T-cell (primary cell): ENCODE data around the gene B4GALNT4. TPM values are rescaled to one million over a fixed set of nuclear protein-coding genes. Genes with fewer than 3 reads are reported as not detected.
"Not testable (repeated sequence)": the region's sequence is repeated elsewhere in the genome, so short reads cannot be mapped to it uniquely, and the experiment has no call there.

Experiments used
- ATAC-seq, 4 experiments: fragments of 200-7000 bp in 3 of 4; fragments of 150-1000 bp in 1 of 4; cut with Tn5 transposase; replicated peaks in 1 of 4; 1 replicate in 3 of 4; 2 replicates in 1 of 4; pipeline ENCODE4 v1.10.0; 2021; ENCODE audit warnings: moderate library complexity in 3 of 4, mild to moderate bottlenecking in 2 of 4, moderate number of reproducible peaks in 1 of 4
- CTCF ChIA-PET, 2 donors: fragments of 300-600 bp; sonication (Branson Sonifier 250); formaldehyde crosslinking; loops; one replicate each; lab custom pipeline; 2022; ENCODE audit warnings: antibody characterized with exemption in 2 of 2; lab: Charles Lee
- POLR2A ChIA-PET, 2 donors: fragments of 300-600 bp; sonication (Branson Sonifier 250); formaldehyde crosslinking; loops; one replicate each; lab custom pipeline; 2022; ENCODE audit warnings: antibody characterized with exemption in 2 of 2; lab: Charles Lee
- DNase-seq, 35 experiments: peaks; one replicate each; pipeline versions ENCODE4 v3.0.0 to v3.0.0-alpha.2; 2013 to 2023
- H3K27ac ChIP-seq: one replicate; pipeline ENCODE4 v1.5.1; 2013; ENCODE audit warnings: low read length
- H3K27me3 ChIP-seq, 2 experiments: replicated peaks in 1 of 2; 1 replicate in 1 of 2; 2 replicates in 1 of 2; pipeline versions ENCODE4 v1.6.1 to v1.7.0; 2013; ENCODE audit warnings: low read length in 1 of 2, mixed read lengths in 1 of 2; ENCODE audit not compliant: control insufficient read depth in 2 of 2, insufficient read depth in 2 of 2; ENCODE audit errors: extremely low read depth in 1 of 2
- H3K36me3 ChIP-seq, 2 donors: 1 replicate in 1 of 2; 2 replicates in 1 of 2; pipeline versions ENCODE4 v1.6.1 to v1.7.0; 2013; ENCODE audit warnings: low read length in 1 of 2; ENCODE audit not compliant: control insufficient read depth in 2 of 2, insufficient read depth in 1 of 2; ENCODE audit errors: extremely low read depth in 1 of 2
- H3K4me1 ChIP-seq, 2 experiments: 1 replicate in 1 of 2; 2 replicates in 1 of 2; pipeline versions ENCODE4 v1.6.1 to v1.7.0; 2013; ENCODE audit warnings: low read length in 2 of 2, mixed read lengths in 1 of 2; ENCODE audit not compliant: insufficient read depth in 2 of 2, control insufficient read depth in 1 of 2; ENCODE audit errors: extremely low read depth in 1 of 2
- H3K4me3 ChIP-seq, 2 donors: 1 replicate in 1 of 2; 2 replicates in 1 of 2; pipeline versions ENCODE4 v1.5.1 to v1.7.0; 2013; ENCODE audit warnings: mild to moderate bottlenecking in 2 of 2, low read length in 1 of 2, moderate library complexity in 1 of 2; ENCODE audit not compliant: control insufficient read depth in 1 of 2; ENCODE audit errors: extremely low read depth in 1 of 2
- H3K9me3 ChIP-seq: 2 replicates; pipeline ENCODE4 v1.7.0; 2013
- H3K27ac Mint-ChIP-seq, 2 donors: one replicate each; pipeline ENCODE4 v1.8.0; 2020 to 2021; ENCODE audit warnings: mild to moderate bottlenecking in 2 of 2, mixed read lengths in 2 of 2
- H3K27me3 Mint-ChIP-seq, 2 donors: one replicate each; pipeline ENCODE4 v1.8.0; 2021 to 2022; ENCODE audit warnings: mixed read lengths in 2 of 2
- H3K36me3 Mint-ChIP-seq: one replicate; pipeline ENCODE4 v1.8.0; 2021; ENCODE audit warnings: mixed read lengths
- H3K4me1 Mint-ChIP-seq, 3 donors: one replicate each; pipeline ENCODE4 v1.8.0; 2020 to 2022; ENCODE audit warnings: mixed read lengths in 3 of 3, mild to moderate bottlenecking in 1 of 3
- H3K4me3 Mint-ChIP-seq, 3 donors: one replicate each; pipeline ENCODE4 v1.8.0; 2020 to 2022; ENCODE audit warnings: mild to moderate bottlenecking in 3 of 3, mixed read lengths in 3 of 3, moderate library complexity in 3 of 3
- H3K9me3 Mint-ChIP-seq, 3 donors: one replicate each; pipeline ENCODE4 v1.8.0; 2020 to 2022; ENCODE audit warnings: mixed read lengths in 3 of 3
- WGBS: methylation state at CpG from one replicate; pipeline ENCODE4 v1.1.5; 2013; ENCODE audit warnings: missing lambda C conversion rate; ENCODE audit not compliant: insufficient coverage; 5-methylcytosine and 5-hydroxymethylcytosine counted together
- total RNA-seq, 35 experiments: library from RNA in 6 of 35; stranded (reverse) in 6 of 35; fragments of 120-200 nt in 1 of 35; gene quantifications; one replicate each; pipeline versions ENCODE4 v1.2.1 to v1.2.4 and lab custom pipeline; 2013 to 2026

B4GALNT4 gene
- total RNA-seq, 5 donors from 2014 or later (not counting 1 experiment from before 2014, with no cell fraction given), result 1.7 to 5.6 (median 2.8) TPM

GRCh38 chr11:396948-397548, 27.7 kb downstream of the B4GALNT4 start:
- Histone ChIP-seq H3K36me3 (no peaks in the 10 kb centered on the region), H3K4me3 (peak overlapping the region; percentile 37 to 40), H3K27ac (no peak overlapping the region), H3K9me3 (no peaks in the 10 kb centered on the region), H3K4me1 (peaks cover 0 to 19% of the 10 kb centered on the region in 2 experiments), H3K27me3 (peaks cover 0 to 42% of the 10 kb centered on the region in 2 experiments)
- no peaks in the 10 kb centered on the region for H3K9me3 Mint-ChIP-seq
- peaks cover 0 to 5% (median 2%) of the 10 kb centered on the region in 3 donors for H3K4me1 Mint-ChIP-seq
- H3K27ac Mint-ChIP-seq, result no peak overlapping the region
- peak in 3 of 4 experiments; percentile 46 to 86 (median 83) for ATAC-seq
- H3K36me3 Mint-ChIP-seq, result no peaks in the 10 kb centered on the region
- WGBS, result 60% methylated on average over 43 of the region's 43 CpGs
- DNase-seq, result peak in 17 of 35 experiments; percentile 27 to 62 (median 42)
- CTCF ChIA-PET, result interaction anchor here in 1 of 2 donors (0.7 to 1.8 kb wide), 3 partner anchors 10 to 146 kb away, joined by 3 to 7 read pairs (median 3); no protein-coding TSS in a partner anchor
- peaks cover 0 to 9% of the 10 kb centered on the region in 2 donors for H3K27me3 Mint-ChIP-seq
- peak overlapping the region in 2 of 3 donors; percentile 17 to 58 for H3K4me3 Mint-ChIP-seq
- POLR2A ChIA-PET, result interaction anchor here in 1 of 2 donors (1.5 kb wide), 1 partner anchor 10 kb away, joined by 4 read pairs; no protein-coding TSS in a partner anchor

GRCh38 chr11:398826-399225, 29.5 kb downstream of the B4GALNT4 start:
- Histone ChIP-seq H3K4me1 (peaks cover 0 to 19% of the 10 kb centered on the region in 2 experiments), H3K4me3 (no peak overlapping the region), H3K27me3 (peaks cover 0 to 44% of the 10 kb centered on the region in 2 experiments), H3K36me3 (no peaks in the 10 kb centered on the region), H3K9me3 (no peaks in the 10 kb centered on the region), H3K27ac (no peak overlapping the region)
- no peaks in the 10 kb centered on the region for H3K9me3 Mint-ChIP-seq
- ChIA-PET POLR2A (no interaction called here), CTCF (interaction anchor here in 1 of 2 donors (0.6 kb wide), 1 partner anchor 57 kb away, joined by 3 read pairs; no protein-coding TSS in a partner anchor)
- peaks cover 0 to 9% of the 10 kb centered on the region in 2 donors for H3K27me3 Mint-ChIP-seq
- WGBS, result 90% methylated on average over 20 of the region's 20 CpGs
- H3K4me1 Mint-ChIP-seq, result peaks cover 0 to 5% (median 2%) of the 10 kb centered on the region in 3 donors
- DNase-seq, result no peak
- no peak overlapping the region for H3K4me3 Mint-ChIP-seq
- ATAC-seq, result no peak
- H3K27ac Mint-ChIP-seq, result no peak overlapping the region
- H3K36me3 Mint-ChIP-seq, result no peaks in the 10 kb centered on the region

GRCh38 chr11:399731-400211, 30.5 kb downstream of the B4GALNT4 start:
- Histone ChIP-seq H3K9me3 (no peaks in the 10 kb centered on the region), H3K36me3 (peaks cover 0 to under 1% of the 10 kb centered on the region in 2 donors), H3K4me1 (peaks cover 0 to 20% of the 10 kb centered on the region in 2 experiments), H3K4me3 (no peak overlapping the region), H3K27ac (no peak overlapping the region), H3K27me3 (peaks cover 0 to 49% of the 10 kb centered on the region in 2 experiments)
- H3K27ac Mint-ChIP-seq, result no peak overlapping the region
- H3K4me3 Mint-ChIP-seq, result peak overlapping the region in 1 of 3 donors; percentile 47
- ChIA-PET CTCF (no interaction called here), POLR2A (no interaction called here)
- peaks cover 0 to 5% (median 2%) of the 10 kb centered on the region in 3 donors for H3K4me1 Mint-ChIP-seq
- DNase-seq (no peak), ATAC-seq (no peak)
- H3K36me3 Mint-ChIP-seq, result no peaks in the 10 kb centered on the region
- WGBS, result 82% methylated on average over 18 of the region's 21 CpGs
- H3K27me3 Mint-ChIP-seq, result peaks cover 0 to 9% of the 10 kb centered on the region in 2 donors
- no peaks in the 10 kb centered on the region for H3K9me3 Mint-ChIP-seq

- Mint-ChIP-seq H3K4me3 (peak overlapping the region in 1 of 3 donors; percentile 47), H3K27ac (no peak overlapping the region), H3K9me3 (no peaks in the 10 kb centered on the region), H3K27me3 (peaks cover 0 to 9% of the 10 kb centered on the region in 2 donors), H3K36me3 (no peaks in the 10 kb centered on the region), H3K4me1 (peaks cover under 1 to 8% (median 4%) of the 10 kb centered on the region in 3 donors)
- ATAC-seq (no peak), DNase-seq (no peak)
- CTCF ChIA-PET, result no interaction called here
- WGBS, result 57% methylated on average over 42 of the region's 50 CpGs
- H3K4me1 ChIP-seq, result peaks cover 0 to 24% of the 10 kb centered on the region in 2 experiments
- no peaks in the 10 kb centered on the region for H3K9me3 ChIP-seq
- H3K27ac ChIP-seq, result no peak overlapping the region
- H3K4me3 ChIP-seq, result no peak overlapping the region
- H3K36me3 ChIP-seq, result peaks cover 0 to 3% of the 10 kb centered on the region in 2 donors
- POLR2A ChIA-PET, result no interaction called here
- peaks cover 0 to 44% of the 10 kb centered on the region in 2 experiments for H3K27me3 ChIP-seq
Measured at GRCh38 chr11:400241-400689, 31.0 kb downstream of the B4GALNT4 start.

GRCh38 chr11:401196-401595, 31.9 kb downstream of the B4GALNT4 start:
- ATAC-seq, H3K4me3 ChIP-seq, H3K27ac ChIP-seq, H3K36me3 ChIP-seq, H3K36me3 Mint-ChIP-seq, H3K9me3 ChIP-seq, DNase-seq, H3K4me3 Mint-ChIP-seq, CTCF ChIA-PET, H3K27ac Mint-ChIP-seq, H3K27me3 Mint-ChIP-seq, POLR2A ChIA-PET, H3K9me3 Mint-ChIP-seq: not testable (repeated sequence)
- peaks cover 0 to 36% of the 10 kb centered on the region in 2 experiments for H3K27me3 ChIP-seq
- H3K4me1 Mint-ChIP-seq, result peaks cover 4 to 11% (median 7%) of the 10 kb centered on the region in 3 donors
- H3K4me1 ChIP-seq, result peaks cover 0 to 31% of the 10 kb centered on the region in 2 experiments
- no CpG with 5 or more reads among the region's 52 CpGs for WGBS

GRCh38 chr11:403021-403760, 33.9 kb downstream of the B4GALNT4 start:
- DNase-seq, result no peak
- POLR2A ChIA-PET, result no interaction called here

More at GRCh38 chr11:403021-403760, 33.9 kb downstream of the B4GALNT4 start:
- Histone ChIP-seq H3K36me3 (peaks cover 0 to 12% of the 10 kb centered on the region in 2 donors), H3K9me3 (no peaks in the 10 kb centered on the region), H3K27ac (no peak overlapping the region), H3K27me3 (peaks cover 0 to 29% of the 10 kb centered on the region in 2 experiments), H3K4me3 (no peak overlapping the region), H3K4me1 (peaks cover 5 to 33% of the 10 kb centered on the region in 2 experiments)
- Mint-ChIP-seq H3K4me3 (no peak overlapping the region), H3K4me1 (peaks cover 4 to 16% (median 11%) of the 10 kb centered on the region in 3 donors), H3K27me3 (peaks cover 0 to 9% of the 10 kb centered on the region in 2 donors), H3K36me3 (no peaks in the 10 kb centered on the region), H3K9me3 (no peaks in the 10 kb centered on the region), H3K27ac (no peak overlapping the region)
- CTCF ChIA-PET, result interaction anchor here in 1 of 2 donors (0.6 kb wide), 1 partner anchor 42 kb away, joined by 3 read pairs; no protein-coding TSS in a partner anchor
- ATAC-seq, result no peak
- WGBS, result 80% methylated on average over 47 of the region's 55 CpGs
